HFFc6 (cell line): ENCODE measurements around the gene FOXE1. TPM values are rescaled to one million over a fixed set of nuclear protein-coding genes. Genes with fewer than 3 reads are reported as not detected.

Source experiments
- DNase-seq: peaks from one replicate; pipeline ENCODE4 v3.0.0-alpha.2; 2018
- H3K27ac Mint-ChIP-seq: 2 replicates; pipeline ENCODE4 v1.8.0; 2020; ENCODE audit warnings: mild to moderate bottlenecking, mixed read lengths
- H3K27me3 Mint-ChIP-seq: 2 replicates; pipeline ENCODE4 v1.8.0; 2021; ENCODE audit warnings: mild to moderate bottlenecking, moderate library complexity, mixed read lengths; ENCODE audit not compliant: insufficient read depth
- H3K36me3 Mint-ChIP-seq: 2 replicates; pipeline ENCODE4 v1.8.0; 2021; ENCODE audit warnings: low read depth, mixed read lengths
- H3K4me1 Mint-ChIP-seq: 2 replicates; pipeline ENCODE4 v1.8.0; 2020; ENCODE audit warnings: low read depth, mixed read lengths
- H3K4me3 Mint-ChIP-seq: 2 replicates; pipeline ENCODE4 v1.8.0; 2020; ENCODE audit warnings: mild to moderate bottlenecking, moderate library complexity, mixed read lengths
- H3K9me3 Mint-ChIP-seq: 2 replicates; pipeline ENCODE4 v1.8.0; 2020; ENCODE audit warnings: mild to moderate bottlenecking, mixed read lengths
- total RNA-seq, 6 experiments: library from RNA; stranded (reverse); fragmentation: NEBNext Ultra II Directional; extraction: Animal tissue kit (Norgen Biotek cat#: 25700); gene quantifications; 2 replicates in 1 of 6; 3 replicates in 5 of 6; pipeline ENCODE4 v1.2.3, GENCODE V29; 2021
- TF ChIP-seq, protein P1 (sequence below): fragments of 200-600 bp; sonication (generic); IDR thresholded peaks from 2 replicates; pipeline ENCODE4 v1.5.0; 2021; ENCODE audit warnings: antibody characterized with exemption, mild to moderate bottlenecking

The FOXE1 gene
- total RNA-seq, 6 experiments from 2014 or later = 51.0 to 173 (median 158) TPM

DNA sequence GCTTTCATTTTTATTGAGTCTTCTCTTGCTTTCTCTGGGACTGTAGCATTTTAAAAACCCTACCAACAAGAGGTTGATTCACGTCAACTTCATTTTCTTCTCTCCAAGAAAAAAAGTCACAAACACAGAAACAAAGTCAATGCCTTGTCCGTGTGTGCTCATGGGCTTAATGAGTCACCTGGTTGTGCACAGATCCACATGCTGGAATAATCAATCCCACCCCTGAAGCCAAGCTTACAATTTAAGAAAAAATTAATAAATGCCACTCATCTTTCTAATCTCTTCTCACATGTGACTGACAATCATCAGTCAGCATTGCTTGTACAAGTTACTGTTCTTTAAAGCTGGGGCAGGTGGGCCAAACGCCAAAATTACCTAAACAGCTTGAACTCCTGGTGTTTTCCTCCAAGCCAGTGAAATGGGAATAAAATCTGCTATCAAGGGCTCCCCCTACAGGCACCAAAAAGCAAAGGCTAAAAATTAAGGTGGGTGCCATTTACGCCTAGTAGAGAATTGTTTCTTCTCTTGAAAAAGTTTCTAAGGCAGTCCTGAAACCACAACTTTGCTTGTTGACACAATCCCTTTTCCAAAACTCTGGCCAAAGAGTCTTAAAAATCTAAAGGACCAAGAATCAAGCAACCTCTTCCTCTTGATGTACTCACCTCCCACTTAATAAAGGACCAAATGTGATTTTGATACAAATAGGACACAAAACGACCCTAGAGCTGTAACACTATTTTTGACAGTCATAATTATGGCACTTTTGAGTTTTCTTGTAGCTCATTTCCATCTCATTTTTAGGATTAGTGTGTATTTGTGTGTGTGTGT is 47.9 kb downstream of the FOXE1 start:
- Mint-ChIP-seq H3K27me3 (no peaks in the 10 kb centered on the region), H3K9me3 (no peaks in the 10 kb centered on the region), H3K27ac (peak overlapping the region; percentile 77), H3K36me3 (no peaks in the 10 kb centered on the region; the same call in 1 of the 2 replicates), H3K4me1 (peaks cover 37% of the 10 kb centered on the region), H3K4me3 (peak overlapping the region; percentile 67)
- peak; percentile 44 for DNase-seq
- TF ChIP-seq, protein P1, sequence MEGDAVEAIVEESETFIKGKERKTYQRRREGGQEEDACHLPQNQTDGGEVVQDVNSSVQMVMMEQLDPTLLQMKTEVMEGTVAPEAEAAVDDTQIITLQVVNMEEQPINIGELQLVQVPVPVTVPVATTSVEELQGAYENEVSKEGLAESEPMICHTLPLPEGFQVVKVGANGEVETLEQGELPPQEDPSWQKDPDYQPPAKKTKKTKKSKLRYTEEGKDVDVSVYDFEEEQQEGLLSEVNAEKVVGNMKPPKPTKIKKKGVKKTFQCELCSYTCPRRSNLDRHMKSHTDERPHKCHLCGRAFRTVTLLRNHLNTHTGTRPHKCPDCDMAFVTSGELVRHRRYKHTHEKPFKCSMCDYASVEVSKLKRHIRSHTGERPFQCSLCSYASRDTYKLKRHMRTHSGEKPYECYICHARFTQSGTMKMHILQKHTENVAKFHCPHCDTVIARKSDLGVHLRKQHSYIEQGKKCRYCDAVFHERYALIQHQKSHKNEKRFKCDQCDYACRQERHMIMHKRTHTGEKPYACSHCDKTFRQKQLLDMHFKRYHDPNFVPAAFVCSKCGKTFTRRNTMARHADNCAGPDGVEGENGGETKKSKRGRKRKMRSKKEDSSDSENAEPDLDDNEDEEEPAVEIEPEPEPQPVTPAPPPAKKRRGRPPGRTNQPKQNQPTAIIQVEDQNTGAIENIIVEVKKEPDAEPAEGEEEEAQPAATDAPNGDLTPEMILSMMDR = peak; percentile 88

DNA sequence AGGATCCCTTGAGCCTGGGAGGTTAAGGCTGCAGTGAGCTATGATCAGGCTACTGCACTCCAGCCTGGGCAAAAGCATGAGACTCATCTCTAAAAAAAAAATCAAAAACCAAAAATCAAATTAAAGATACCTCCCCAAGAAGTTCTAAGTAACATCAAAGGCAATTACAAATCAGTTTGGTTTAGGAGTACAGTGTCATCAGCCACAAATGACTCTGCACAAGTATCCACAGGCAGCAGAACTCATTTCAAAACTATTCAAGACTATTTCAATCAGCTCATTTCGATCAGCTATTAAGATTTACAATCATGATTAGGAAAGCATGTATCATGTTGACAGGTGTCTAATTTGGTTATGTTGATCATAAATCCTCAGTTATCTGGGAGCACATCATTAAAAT is 50.2 kb downstream of the FOXE1 start:
- TF ChIP-seq, protein P1 = no peak
- H3K4me3 Mint-ChIP-seq = no peak overlapping the region

GRCh38 chr9:97904725-97905124 is 51.7 kb downstream of the FOXE1 start:
- Mint-ChIP-seq H3K27me3 (no peaks in the 10 kb centered on the region), H3K4me3 (no peak overlapping the region), H3K4me1 (peaks cover 40% of the 10 kb centered on the region), H3K9me3 (no peaks in the 10 kb centered on the region), H3K36me3 (peaks cover 5% of the 10 kb centered on the region; the same call in 1 of the 2 replicates), H3K27ac (no peak overlapping the region)
- TF ChIP-seq, protein P1 = no peak
- no peak for DNase-seq

More for the DNA sequence above, 50.2 kb downstream of the FOXE1 start:
- Mint-ChIP-seq H3K4me1 (peaks cover 41% of the 10 kb centered on the region), H3K27me3 (no peaks in the 10 kb centered on the region), H3K27ac (no peak overlapping the region; the same call in 1 of the 2 replicates), H3K9me3 (no peaks in the 10 kb centered on the region), H3K36me3 (peaks cover 5% of the 10 kb centered on the region; the same call in 1 of the 2 replicates)
- DNase-seq = peak; percentile 38

DNA sequence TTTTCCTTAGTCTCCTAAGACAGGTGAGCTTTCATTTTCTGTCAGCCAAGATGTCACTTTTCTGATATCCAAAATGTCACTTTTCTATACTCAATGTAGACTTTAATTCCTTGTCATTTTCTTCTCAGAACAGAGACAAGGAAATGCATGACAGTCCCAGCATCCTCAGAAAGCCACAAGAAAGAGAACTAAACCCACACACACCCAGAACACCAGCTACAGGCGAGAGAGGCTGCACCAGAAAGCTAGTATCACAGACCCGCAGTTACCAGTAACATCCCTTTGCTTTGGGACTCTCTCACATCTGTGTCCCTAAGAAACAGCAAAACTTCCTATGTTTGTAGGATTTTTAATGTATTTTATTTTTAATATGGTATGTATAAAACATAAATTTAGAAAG is 52.2 kb downstream of the FOXE1 start:
- Mint-ChIP-seq H3K36me3 (peaks cover 10% of the 10 kb centered on the region; the same call in 1 of the 2 replicates), H3K27me3 (no peaks in the 10 kb centered on the region), H3K4me3 (no peak overlapping the region), H3K27ac (no peak overlapping the region), H3K9me3 (no peaks in the 10 kb centered on the region), H3K4me1 (peaks cover 37% of the 10 kb centered on the region)
- no peak for DNase-seq
- TF ChIP-seq, protein P1 = no peak

Other genes with a start within 250 kb of the FOXE1 start
- 10 to 100 TPM in 1 of 6 experiments, 1 to 10 TPM in 5; 7.0 to 10.7 (median 8.6) TPM for gene TSTD2, start 219.9 kb upstream of the FOXE1 start, total RNA-seq
- 10 to 100 TPM; 36.5 to 46.3 (median 41.2) TPM for gene NCBP1, start 219.4 kb upstream of the FOXE1 start, total RNA-seq
- 10 to 100 TPM in 2 of 6 experiments, 1 to 10 TPM in 4; 6.5 to 10.7 (median 9.6) TPM for gene XPA, start 155.9 kb upstream of the FOXE1 start, total RNA-seq
- gene TRMO, start 69.3 kb downstream of the FOXE1 start, total RNA-seq = 10 to 100 TPM in 2 of 6 experiments, 1 to 10 TPM in 4; 8.4 to 10.9 (median 9.6) TPM
- gene HEMGN, start 84.9 kb downstream of the FOXE1 start, total RNA-seq = not detected
- 100 to 1,000 TPM in 5 of 6 experiments, 10 to 100 TPM in 1; 99.6 to 165 (median 155) TPM for gene ANP32B, start 130.1 kb downstream of the FOXE1 start, total RNA-seq
- gene NANS, start 203.5 kb downstream of the FOXE1 start, total RNA-seq = 100 to 1,000 TPM in 4 of 6 experiments, 10 to 100 TPM in 2; 82.4 to 103 (median 101) TPM